Bronchial epithelial cell (primary cell): ENCODE results near the gene OR4Q2. TPM values are rescaled to one million over a fixed set of nuclear protein-coding genes. Genes with fewer than 3 reads are reported as not detected.

Experiments
- DNase-seq: peaks from one replicate; pipeline ENCODE4 v3.0.0-alpha.2; 2010; ENCODE audit warnings: low read depth
- FAIRE-seq: peaks from 2 replicates; lab custom pipeline; 2011; peaks lifted over from hg19 to GRCh38; lab: Jason Lieb, UNC
- H3K27me3 ChIP-seq: 2 replicates; pipeline ENCODE4 v1.5.1; 2011; ENCODE audit warnings: low read length; ENCODE audit not compliant: control insufficient read depth, insufficient read depth
- H3K36me3 ChIP-seq: 2 replicates; pipeline ENCODE4 v1.5.1; 2011; ENCODE audit warnings: low read length; ENCODE audit not compliant: control insufficient read depth, insufficient read depth
- H3K4me3 ChIP-seq: 2 replicates; pipeline ENCODE4 v1.5.1; 2011; ENCODE audit warnings: mild to moderate bottlenecking, low read depth, low read length, control low read depth
- total RNA-seq: library from RNA; depleted of rRNA; stranded (reverse); fragments of >200 nt; gene quantifications from 2 replicates; pipeline ENCODE4 v1.2.1, GENCODE V29; 2014
- TF ChIP-seq, protein P1 (sequence below): IDR thresholded peaks from 2 replicates; pipeline ENCODE4 v1.5.1; 2011; ENCODE audit warnings: mild to moderate bottlenecking, moderate library complexity, low read length, control low read depth, inconsistent platforms; ENCODE audit not compliant: insufficient read depth, severe bottlenecking

The OR4Q2 gene
- total RNA-seq, 1 donor from 2014 or later, result not detected

DNA sequence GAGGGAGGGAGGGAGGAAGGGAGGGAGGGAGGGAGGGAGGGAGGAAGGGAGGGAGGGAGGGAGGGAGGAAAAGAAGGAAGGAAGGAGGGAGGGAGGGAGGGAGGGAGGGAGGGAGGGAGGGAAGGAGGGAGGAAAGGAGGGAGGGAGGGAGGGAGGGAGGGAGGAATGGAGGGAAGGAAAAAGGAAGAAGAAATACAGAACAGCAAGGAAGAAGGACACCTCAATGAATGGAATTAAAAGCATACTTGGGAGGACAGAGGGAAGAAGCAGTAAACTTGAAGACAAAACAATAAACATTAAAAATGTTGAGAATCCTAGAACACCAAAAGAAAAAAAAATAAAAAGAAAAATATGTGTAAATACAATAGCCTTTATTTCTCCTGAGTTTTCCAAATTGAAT lies 6.2 kb downstream of the OR4Q2 start:
- DNase-seq (no peak), FAIRE-seq (no peak)
- H3K27me3 ChIP-seq, result no peaks in the 10 kb centered on the region
- TF ChIP-seq, protein P1, sequence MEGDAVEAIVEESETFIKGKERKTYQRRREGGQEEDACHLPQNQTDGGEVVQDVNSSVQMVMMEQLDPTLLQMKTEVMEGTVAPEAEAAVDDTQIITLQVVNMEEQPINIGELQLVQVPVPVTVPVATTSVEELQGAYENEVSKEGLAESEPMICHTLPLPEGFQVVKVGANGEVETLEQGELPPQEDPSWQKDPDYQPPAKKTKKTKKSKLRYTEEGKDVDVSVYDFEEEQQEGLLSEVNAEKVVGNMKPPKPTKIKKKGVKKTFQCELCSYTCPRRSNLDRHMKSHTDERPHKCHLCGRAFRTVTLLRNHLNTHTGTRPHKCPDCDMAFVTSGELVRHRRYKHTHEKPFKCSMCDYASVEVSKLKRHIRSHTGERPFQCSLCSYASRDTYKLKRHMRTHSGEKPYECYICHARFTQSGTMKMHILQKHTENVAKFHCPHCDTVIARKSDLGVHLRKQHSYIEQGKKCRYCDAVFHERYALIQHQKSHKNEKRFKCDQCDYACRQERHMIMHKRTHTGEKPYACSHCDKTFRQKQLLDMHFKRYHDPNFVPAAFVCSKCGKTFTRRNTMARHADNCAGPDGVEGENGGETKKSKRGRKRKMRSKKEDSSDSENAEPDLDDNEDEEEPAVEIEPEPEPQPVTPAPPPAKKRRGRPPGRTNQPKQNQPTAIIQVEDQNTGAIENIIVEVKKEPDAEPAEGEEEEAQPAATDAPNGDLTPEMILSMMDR, result no peak
- H3K36me3 ChIP-seq, result no peaks in the 10 kb centered on the region
- H3K4me3 ChIP-seq, result no peak overlapping the region

DNA sequence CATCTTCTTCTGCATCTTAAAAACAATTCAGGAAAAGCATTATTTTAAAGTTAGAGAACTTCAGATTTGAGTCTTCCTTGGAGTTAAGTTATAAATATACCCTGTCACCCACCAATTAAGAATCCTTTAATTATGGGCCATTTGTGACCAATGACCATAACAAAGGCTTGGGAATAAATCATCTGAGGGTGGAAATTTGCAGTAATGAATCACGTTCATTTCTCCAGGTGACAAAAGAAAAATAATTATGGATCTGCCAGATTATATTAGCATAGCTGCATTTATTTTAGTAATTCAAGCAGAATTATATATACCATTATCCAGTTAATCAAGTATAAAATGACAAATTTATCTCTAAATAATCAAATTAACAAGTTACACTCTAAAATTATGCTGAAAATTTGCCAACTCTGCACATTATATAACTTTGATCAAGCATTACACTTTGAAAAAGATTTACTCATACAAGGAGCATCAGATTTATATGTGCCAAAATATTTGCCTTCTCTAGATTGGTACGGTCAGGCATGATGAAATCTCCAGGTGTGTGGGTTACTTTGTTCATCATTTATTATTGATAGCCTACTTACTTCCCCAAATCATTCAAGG lies 17.4 kb downstream of the OR4Q2 start, which contains the start of gene OR4K14:
Gene OR4K14 (minus strand): TSS at position 51 of the 609 bp plus-strand sequence. CDS start 4,114 bp downstream, outside the sequence.
- TF ChIP-seq, protein P1, result no peak
- no peak within 1 kb of the TSS for H3K4me3 ChIP-seq
- no peak for FAIRE-seq
- no peaks in the 10 kb centered on the region for H3K36me3 ChIP-seq
- DNase-seq, result no peak
- no peaks in the 10 kb centered on the region for H3K27me3 ChIP-seq

DNA sequence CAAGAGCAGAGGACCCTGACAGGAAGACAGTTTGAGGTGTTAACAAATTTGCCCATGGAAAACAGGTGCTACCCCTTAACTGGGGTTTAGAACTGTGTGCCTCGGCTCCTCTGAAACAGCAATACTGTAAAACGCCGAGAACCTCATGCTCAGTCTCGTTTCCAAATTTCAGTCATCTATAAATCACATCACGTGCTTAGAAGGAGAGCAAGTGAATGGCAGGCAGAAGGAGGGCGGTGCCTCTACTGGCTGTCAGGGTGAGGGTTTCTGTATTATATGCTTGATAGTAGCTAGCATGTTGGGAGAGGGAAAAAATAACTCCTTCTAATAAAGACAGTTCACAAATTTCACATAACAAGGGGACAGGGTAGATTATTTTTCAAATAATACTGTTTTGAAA lies 29.1 kb downstream of the OR4Q2 start:
- no peaks in the 10 kb centered on the region for H3K27me3 ChIP-seq
- no peak for DNase-seq
- no peaks in the 10 kb centered on the region for H3K36me3 ChIP-seq
- FAIRE-seq, result no peak
- TF ChIP-seq, protein P1, result no peak
- no peak overlapping the region for H3K4me3 ChIP-seq

DNA sequence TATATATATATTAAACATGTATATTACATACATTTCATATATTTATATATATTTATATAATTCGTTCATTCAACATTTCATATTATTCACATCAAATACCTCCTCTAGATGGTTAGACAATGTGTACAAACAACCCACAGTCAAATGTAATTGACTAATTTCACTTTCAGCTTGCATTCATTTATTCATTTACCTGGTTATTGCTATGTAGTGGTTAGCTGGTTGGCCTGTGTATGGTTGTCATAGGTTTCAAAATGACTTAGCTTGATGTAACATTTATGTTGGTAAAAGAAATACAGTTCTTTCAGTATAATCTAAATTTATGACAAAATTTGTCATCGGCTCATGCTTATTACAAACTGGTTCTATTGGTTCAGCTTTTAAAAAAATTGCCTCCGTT lies 33.5 kb downstream of the OR4Q2 start:
- Histone ChIP-seq H3K36me3 (no peaks in the 10 kb centered on the region), H3K27me3 (no peaks in the 10 kb centered on the region), H3K4me3 (no peak overlapping the region)
- TF ChIP-seq, protein P1, result no peak
- no peak for FAIRE-seq
- DNase-seq, result no peak

DNA sequence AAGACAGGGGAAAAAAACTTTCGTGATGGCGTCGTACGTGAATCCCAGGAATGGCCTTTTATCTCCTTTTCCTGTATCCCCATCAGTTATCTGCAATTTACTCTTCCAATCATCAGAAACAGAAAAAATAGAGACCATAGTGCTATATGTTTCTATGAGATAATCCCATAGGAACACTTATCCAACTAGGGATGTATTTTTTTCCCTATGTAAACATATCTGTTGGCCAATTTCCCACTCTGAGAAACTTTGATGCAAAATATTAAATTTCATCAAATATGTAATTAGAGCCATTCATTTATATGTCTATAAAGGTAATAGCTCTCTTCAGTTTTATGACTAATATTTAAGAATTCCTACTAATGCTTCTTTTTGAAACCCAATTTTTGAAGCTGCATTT lies 34.0 kb downstream of the OR4Q2 start, which contains the start of gene OR4K13:
Gene OR4K13 (minus strand): TSS at position 101 of the 400 bp plus-strand sequence. CDS start 1,280 bp downstream, outside the sequence.
- H3K27me3 ChIP-seq, result no peaks in the 10 kb centered on the region
- no peak for FAIRE-seq
- TF ChIP-seq, protein P1, result no peak

DNA sequence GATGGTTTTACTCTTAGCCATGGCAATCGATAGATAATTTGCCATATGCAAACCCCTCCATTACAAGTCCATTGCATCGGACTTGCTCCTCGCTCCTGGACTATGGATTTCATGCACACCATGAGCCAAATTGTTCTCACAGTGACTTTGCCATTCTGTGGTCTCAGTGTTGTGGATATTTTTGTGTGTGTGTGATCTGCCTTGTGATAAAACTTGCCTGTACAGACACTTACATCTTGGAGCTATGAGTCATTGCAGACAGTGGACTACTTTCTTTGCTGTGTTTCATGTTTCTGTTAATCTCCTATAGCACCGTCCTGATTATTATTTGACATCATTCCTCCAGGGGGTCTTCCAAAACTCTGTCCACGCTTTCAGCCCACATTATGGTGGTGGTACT lies 42.3 kb downstream of the OR4Q2 start:
- DNase-seq (no peak), FAIRE-seq (no peak)
- TF ChIP-seq, protein P1, result no peak

More for the DNA sequence above, 34.0 kb downstream of the OR4Q2 start, which contains the start of gene OR4K13:
- Histone ChIP-seq H3K4me3 (no peak within 1 kb of the TSS), H3K36me3 (no peaks in the 10 kb centered on the region)
- DNase-seq, result no peak

More for the DNA sequence above, 42.3 kb downstream of the OR4Q2 start:
- Histone ChIP-seq H3K36me3 (no peaks in the 10 kb centered on the region), H3K27me3 (no peaks in the 10 kb centered on the region), H3K4me3 (no peak overlapping the region)
